Activated CD8-positive, alpha-beta T cell treated with anti-CD3 and anti-CD28 coated beads for 36 hours (primary cell): Measurements from ENCODE around the gene SLC26A8. TPM values are rescaled to one million over a fixed set of nuclear protein-coding genes. Genes with fewer than 3 reads are reported as not detected.
A peak's percentile ranks its signal among the peaks of the same experiment; 100 is the strongest.
"Not testable (repeated sequence)": the region's sequence is repeated elsewhere in the genome, so short reads cannot be mapped to it uniquely, and the experiment has no call there.

Experiments used
- ATAC-seq: fragments of 200-7000 bp; cut with Tn5 transposase; one replicate; pipeline ENCODE4 v1.10.0; 2021; ENCODE audit warnings: mild to moderate bottlenecking, moderate library complexity
- CTCF ChIA-PET: fragments of 350-600 bp; sonication (Branson Sonifier 250); formaldehyde crosslinking; loops from one replicate; lab custom pipeline; 2021; ENCODE audit warnings: antibody characterized with exemption; lab: Charles Lee
- POLR2A ChIA-PET: fragments of 350-600 bp; sonication (Branson Sonifier 250); formaldehyde crosslinking; loops from one replicate; lab custom pipeline; 2021; ENCODE audit warnings: antibody characterized with exemption; lab: Charles Lee
- DNase-seq: peaks from one replicate; pipeline ENCODE4 v3.0.0-alpha.2; 2020
- H3K27ac Mint-ChIP-seq: one replicate; pipeline ENCODE4 v1.8.0; 2021; ENCODE audit warnings: mild to moderate bottlenecking, mixed read lengths
- H3K27me3 Mint-ChIP-seq: one replicate; pipeline ENCODE4 v1.8.0; 2021; ENCODE audit warnings: mixed read lengths
- H3K36me3 Mint-ChIP-seq: one replicate; pipeline ENCODE4 v1.8.0; 2021; ENCODE audit warnings: low read depth, mixed read lengths
- H3K4me1 Mint-ChIP-seq: one replicate; pipeline ENCODE4 v1.8.0; 2021; ENCODE audit warnings: low read depth, mixed read lengths
- H3K4me3 Mint-ChIP-seq: one replicate; pipeline ENCODE4 v1.8.0; 2021; ENCODE audit warnings: mild to moderate bottlenecking, moderate library complexity, mixed read lengths
- H3K9me3 Mint-ChIP-seq: one replicate; pipeline ENCODE4 v1.8.0; 2021; ENCODE audit warnings: mixed read lengths
- intact Hi-C: fragments of 100-400 bp; cut with micrococcal nuclease; formaldehyde crosslinking; loops from one replicate; pipeline ENCODE4 v1.10.0; 2022
- total RNA-seq, 2 experiments: library from RNA; stranded (reverse); gene quantifications; one replicate each; pipeline ENCODE4 v1.2.3, GENCODE V29; 2021
- TF ChIP-seq, protein P1 (sequence below): fragments of 200-600 bp; IDR thresholded peaks from one replicate; pipeline ENCODE4 v1.8.0; 2022; ENCODE audit warnings: antibody characterized with exemption, mild to moderate bottlenecking

The SLC26A8 gene
- total RNA-seq, 2 experiments from 2014 or later, result not detected

DNA sequence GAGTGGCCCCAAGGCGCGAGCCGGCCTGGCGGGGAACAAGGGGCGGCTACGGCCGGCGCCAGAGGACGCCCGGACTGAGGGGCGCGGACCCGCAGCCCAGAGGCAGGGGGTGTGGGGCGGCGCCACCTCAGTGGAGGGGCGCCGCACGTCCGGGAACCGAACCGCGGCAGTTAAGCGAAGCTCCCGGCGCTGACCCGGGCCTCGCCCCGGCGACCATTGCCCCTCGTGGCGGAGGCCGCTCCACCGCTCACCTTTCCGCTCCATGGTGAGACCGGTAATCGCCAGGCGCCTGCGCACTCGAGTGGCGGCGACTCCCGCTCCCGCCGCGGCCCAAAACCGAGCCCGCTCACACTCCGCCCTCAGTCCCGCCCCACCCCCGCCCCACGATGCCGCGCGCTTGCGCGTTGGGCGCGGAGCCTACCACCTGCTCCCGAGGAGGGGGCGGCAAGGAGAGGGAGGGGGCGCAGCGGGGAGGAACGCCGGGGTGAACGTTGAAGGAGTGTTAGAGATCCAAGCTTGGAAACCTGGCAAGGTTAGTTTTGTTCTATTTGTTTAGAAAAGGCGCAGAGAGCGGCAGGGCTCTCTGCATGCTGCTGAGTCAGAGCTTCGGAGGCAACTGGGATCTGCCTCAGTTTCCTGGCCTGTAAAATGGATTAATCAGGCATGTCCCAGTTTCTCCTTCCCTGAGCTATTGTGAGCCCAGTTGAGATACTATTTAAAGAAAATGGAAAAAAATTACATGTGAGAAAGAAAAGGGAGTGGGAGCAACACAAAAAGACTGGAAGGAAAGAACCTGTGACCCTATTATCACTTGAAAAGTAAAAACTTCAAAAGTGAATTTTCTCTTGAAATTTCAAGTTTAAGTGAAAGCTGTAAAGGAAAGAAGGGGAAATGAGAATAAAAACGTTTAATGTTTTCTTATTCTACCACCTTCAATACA, 103.4 kb downstream of the SLC26A8 start, which contains the start of gene SRPK1:
TSS of gene SRPK1 (minus strand) at position 306 of the 940 bp plus-strand sequence. CDS start at position 264, 42 bp downstream.
- intact Hi-C loops, result no loop called here
- Mint-ChIP-seq H3K36me3 (peaks cover 27% of the 10 kb centered on the region), H3K27ac (peak within 1 kb of the TSS; percentile 97), H3K9me3 (no peaks in the 10 kb centered on the region), H3K27me3 (no peaks in the 10 kb centered on the region), H3K4me1 (peaks cover 40% of the 10 kb centered on the region), H3K4me3 (peak within 1 kb of the TSS; percentile 92)
- DNase-seq (peak; percentile 90), ATAC-seq (peak; percentile 87)
- ChIA-PET POLR2A (interaction anchor here (0.6 to 2.3 kb wide), 10 partner anchors 8 to 174 kb away, joined by 3 to 10 read pairs (median 4); partner anchors contain the start of gene MAPK14), CTCF (interaction anchor here (1.2 to 1.5 kb wide), 3 partner anchors 10 to 107 kb away, joined by 3 read pairs; partner anchors contain the start of gene MAPK14)
- TF ChIP-seq, protein P1, sequence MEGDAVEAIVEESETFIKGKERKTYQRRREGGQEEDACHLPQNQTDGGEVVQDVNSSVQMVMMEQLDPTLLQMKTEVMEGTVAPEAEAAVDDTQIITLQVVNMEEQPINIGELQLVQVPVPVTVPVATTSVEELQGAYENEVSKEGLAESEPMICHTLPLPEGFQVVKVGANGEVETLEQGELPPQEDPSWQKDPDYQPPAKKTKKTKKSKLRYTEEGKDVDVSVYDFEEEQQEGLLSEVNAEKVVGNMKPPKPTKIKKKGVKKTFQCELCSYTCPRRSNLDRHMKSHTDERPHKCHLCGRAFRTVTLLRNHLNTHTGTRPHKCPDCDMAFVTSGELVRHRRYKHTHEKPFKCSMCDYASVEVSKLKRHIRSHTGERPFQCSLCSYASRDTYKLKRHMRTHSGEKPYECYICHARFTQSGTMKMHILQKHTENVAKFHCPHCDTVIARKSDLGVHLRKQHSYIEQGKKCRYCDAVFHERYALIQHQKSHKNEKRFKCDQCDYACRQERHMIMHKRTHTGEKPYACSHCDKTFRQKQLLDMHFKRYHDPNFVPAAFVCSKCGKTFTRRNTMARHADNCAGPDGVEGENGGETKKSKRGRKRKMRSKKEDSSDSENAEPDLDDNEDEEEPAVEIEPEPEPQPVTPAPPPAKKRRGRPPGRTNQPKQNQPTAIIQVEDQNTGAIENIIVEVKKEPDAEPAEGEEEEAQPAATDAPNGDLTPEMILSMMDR, result no peak

DNA sequence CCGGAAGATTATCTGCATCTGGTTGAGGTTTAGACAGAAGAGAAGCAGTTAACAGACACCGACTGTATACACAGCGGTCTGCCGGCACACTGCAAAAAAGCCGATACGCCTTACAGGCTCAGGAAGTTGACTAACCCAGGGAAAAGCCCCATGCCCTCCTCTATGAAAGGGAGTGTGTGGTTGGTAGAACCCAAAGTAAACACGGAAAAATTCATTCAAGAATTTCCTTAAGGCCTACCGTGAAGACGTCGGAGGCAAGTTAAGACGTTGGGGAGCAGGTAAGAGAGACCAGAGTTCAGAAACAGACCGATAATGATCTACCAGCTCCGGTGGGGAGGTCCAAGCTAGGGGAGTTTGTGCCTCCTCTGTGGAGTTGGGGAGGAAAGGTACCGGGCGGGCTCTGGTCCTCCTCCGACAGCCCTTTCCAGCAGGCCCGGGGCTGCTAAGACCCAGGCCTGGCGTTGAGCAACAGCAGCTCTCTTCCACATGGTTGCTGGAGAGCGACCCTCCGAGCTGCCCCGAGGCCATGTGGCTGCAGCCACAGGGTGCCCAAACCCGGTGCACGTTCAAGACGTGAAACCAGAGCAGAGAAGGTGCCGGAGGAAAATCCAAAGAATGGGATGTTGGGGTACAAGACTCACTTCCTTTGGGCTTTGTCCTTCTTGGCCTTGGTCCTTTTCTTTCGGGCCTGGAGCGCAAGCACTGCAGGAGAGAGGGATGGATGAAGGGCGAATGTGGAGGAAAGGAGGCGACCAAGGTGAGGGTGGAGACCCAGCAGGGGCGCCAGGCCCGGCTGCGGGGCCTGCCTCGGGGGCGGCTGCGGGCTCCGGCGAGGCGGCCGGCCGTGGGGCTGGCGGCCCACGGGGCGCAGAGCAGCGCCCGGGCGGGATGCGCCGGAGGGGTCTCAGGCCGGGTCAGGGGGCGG, 104.4 kb downstream of the SLC26A8 start:
- POLR2A ChIA-PET, result interaction anchor here (1.0 to 2.0 kb wide), 4 partner anchors 8 to 175 kb away, joined by 3 to 10 read pairs (median 6); partner anchors contain the start of gene MAPK14
- peaks cover 31% of the 10 kb centered on the region for H3K36me3 Mint-ChIP-seq

DNA sequence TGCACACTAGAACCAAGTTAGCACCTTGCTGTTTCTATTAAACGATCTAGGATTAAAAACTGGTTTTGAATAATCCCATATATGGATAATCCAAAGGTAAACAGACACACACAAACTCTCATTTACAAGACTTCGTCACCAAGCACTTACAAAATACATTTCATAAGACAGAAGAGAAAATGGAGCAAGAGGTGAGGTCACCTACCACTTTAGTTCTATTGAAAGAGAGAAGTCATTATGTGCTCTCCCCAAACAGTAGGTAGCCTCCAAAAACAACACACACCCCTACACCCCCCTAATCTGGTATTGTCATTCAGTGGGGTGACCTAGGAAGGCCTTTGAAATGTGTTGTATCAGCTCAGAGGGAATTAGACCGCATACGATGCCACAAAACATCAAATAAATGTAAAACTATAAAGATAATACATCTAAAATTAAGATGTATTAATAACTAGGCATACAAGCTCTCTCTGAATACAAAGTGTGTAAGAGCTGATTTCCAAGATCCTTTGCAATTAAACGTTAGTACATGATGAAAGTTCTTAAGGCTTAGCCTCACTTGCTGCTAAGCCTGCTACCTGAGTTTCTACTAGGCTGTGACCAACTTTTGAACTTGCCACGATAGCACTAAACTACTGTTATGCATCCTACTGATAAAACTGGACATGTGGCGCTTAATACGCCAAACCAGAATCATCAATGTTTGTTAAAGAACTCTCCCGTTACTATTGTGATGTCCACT, 105.2 kb downstream of the SLC26A8 start:
- peaks cover 32% of the 10 kb centered on the region for H3K36me3 Mint-ChIP-seq
- DNase-seq, result no peak

More for the DNA sequence above, 104.4 kb downstream of the SLC26A8 start:
- DNase-seq, result peak; percentile 65
- peak; percentile 69 for ATAC-seq
- H3K27me3 Mint-ChIP-seq, result no peaks in the 10 kb centered on the region
- H3K9me3 Mint-ChIP-seq, result no peaks in the 10 kb centered on the region
- peak overlapping the region; percentile 92 for H3K4me3 Mint-ChIP-seq
- H3K4me1 Mint-ChIP-seq, result peaks cover 40% of the 10 kb centered on the region
- CTCF ChIA-PET, result interaction anchor here (1.3 kb wide), 1 partner anchor 174 kb away, joined by 6 read pairs; no protein-coding TSS in a partner anchor
- intact Hi-C loops, result no loop called here
- peak overlapping the region; percentile 97 for H3K27ac Mint-ChIP-seq
- TF ChIP-seq, protein P1, result no peak

GRCh38 chr6:35916893-35917292, 107.5 kb downstream of the SLC26A8 start:
- peak overlapping the region; percentile 38 for H3K27ac Mint-ChIP-seq
- H3K36me3 Mint-ChIP-seq, result peaks cover 49% of the 10 kb centered on the region
- H3K9me3 Mint-ChIP-seq, H3K27me3 Mint-ChIP-seq, DNase-seq, intact Hi-C loops, ATAC-seq, CTCF ChIA-PET: not testable (repeated sequence)
- peaks cover 25% of the 10 kb centered on the region for H3K4me1 Mint-ChIP-seq
- H3K4me3 Mint-ChIP-seq, result peak overlapping the region; percentile 18
- POLR2A ChIA-PET, result interaction anchor here (0.6 to 1.6 kb wide), 4 partner anchors 9 to 184 kb away, joined by 3 to 5 read pairs (median 4); partner anchors contain the start of gene MAPK14

More for the DNA sequence above, 105.2 kb downstream of the SLC26A8 start:
- intact Hi-C loops, result no loop called here
- Mint-ChIP-seq H3K27me3 (no peaks in the 10 kb centered on the region), H3K4me1 (peaks cover 33% of the 10 kb centered on the region), H3K4me3 (peak overlapping the region; percentile 92), H3K27ac (peak overlapping the region; percentile 97), H3K9me3 (no peaks in the 10 kb centered on the region)
- ATAC-seq, result peak; percentile 15
- POLR2A ChIA-PET, result interaction anchor here (1.4 to 2.0 kb wide), 2 partner anchors 15 to 109 kb away, joined by 6 to 10 read pairs; partner anchors contain the start of gene MAPK14
- TF ChIP-seq, protein P1, result no peak
- CTCF ChIA-PET, result interaction anchor here (1.3 kb wide), 1 partner anchor 175 kb away, joined by 6 read pairs; no protein-coding TSS in a partner anchor
